ENCODE data around the gene MRPL10. TPM values are rescaled to one million over a fixed set of nuclear protein-coding genes. Genes with fewer than 3 reads are reported as not detected.

Gene MRPL10
- total RNA-seq, 2 donors from 2014 or later = 56.3 to 65.3 TPM

GRCh38 chr17:47879028-47879585 is 47.8 kb upstream of the MRPL10 start:
- H3K27ac Mint-ChIP-seq = no peak overlapping the region
- no peak overlapping the region for H3K4me3 ChIP-seq (ENCODE audit: low read length)
- H3K4me3 Mint-ChIP-seq = no peak overlapping the region
- H3K9ac ChIP-seq (ENCODE audit: extremely low read depth, low read length, poor library complexity, severe bottlenecking) = no peak overlapping the region
- H3K27me3 ChIP-seq (ENCODE audit: control insufficient read depth, insufficient read depth, low read length, poor library complexity, severe bottlenecking) = no peaks in the 10 kb centered on the region
- no peaks in the 10 kb centered on the region for H3K9me3 Mint-ChIP-seq
- 81% methylated on average over 2 of the region's 2 CpGs; no CpG with 5 or more reads in 1 of the 2 experiments for WGBS, 2 experiments (ENCODE audit: insufficient coverage in 1 of 2, insufficient read length in 1 of 2)
- H3K4me1 ChIP-seq (ENCODE audit: control insufficient read depth, insufficient read depth, low read length) = no peaks in the 10 kb centered on the region
- peaks cover 28% of the 10 kb centered on the region for H3K27me3 Mint-ChIP-seq (ENCODE audit: insufficient read depth)
- H3K36me3 ChIP-seq (ENCODE audit: control insufficient read depth, insufficient read depth, low read length) = no peaks in the 10 kb centered on the region
- peaks cover 24% of the 10 kb centered on the region for H3K4me1 Mint-ChIP-seq
- TF ChIP-seq CTCF (conservative IDR thresholded peaks at IDR 0.05) = no peak
- H3K9me3 ChIP-seq (ENCODE audit: control insufficient read depth, low read length) = no peaks in the 10 kb centered on the region
- no peak for DNase-seq
- H3K27ac ChIP-seq (ENCODE audit: low read depth, low read length) = no peak overlapping the region
- H3K36me3 Mint-ChIP-seq (ENCODE audit: low read depth) = no peaks in the 10 kb centered on the region

- H3K27ac ChIP-seq (ENCODE audit: low read depth, low read length) = no peak overlapping the region
- 76 to 82% methylated on average over 6 to 10 of the region's 10 CpGs for WGBS, 2 experiments (ENCODE audit: insufficient coverage in 1 of 2, insufficient read length in 1 of 2)
- Mint-ChIP-seq H3K4me1 (peaks cover 25% of the 10 kb centered on the region), H3K36me3 (ENCODE audit: low read depth) (no peaks in the 10 kb centered on the region), H3K9me3 (no peaks in the 10 kb centered on the region), H3K27me3 (ENCODE audit: insufficient read depth) (peaks cover 29% of the 10 kb centered on the region), H3K27ac (no peak overlapping the region), H3K4me3 (no peak overlapping the region)
- no peaks in the 10 kb centered on the region for H3K27me3 ChIP-seq (ENCODE audit: control insufficient read depth, insufficient read depth, low read length, poor library complexity, severe bottlenecking)
- DNase-seq = no peak
- H3K4me3 ChIP-seq (ENCODE audit: low read length) = no peak overlapping the region
- TF ChIP-seq CTCF (conservative IDR thresholded peaks at IDR 0.05) = no peak
- no peak overlapping the region for H3K9ac ChIP-seq (ENCODE audit: extremely low read depth, low read length, poor library complexity, severe bottlenecking)
- no peaks in the 10 kb centered on the region for H3K36me3 ChIP-seq (ENCODE audit: control insufficient read depth, insufficient read depth, low read length)
- no peaks in the 10 kb centered on the region for H3K9me3 ChIP-seq (ENCODE audit: control insufficient read depth, low read length)
- no peaks in the 10 kb centered on the region for H3K4me1 ChIP-seq (ENCODE audit: control insufficient read depth, insufficient read depth, low read length)
Measured at GRCh38 chr17:47878203-47879027, 47.1 kb upstream of the MRPL10 start.

- no peak overlapping the region for H3K9ac ChIP-seq (ENCODE audit: extremely low read depth, low read length, poor library complexity, severe bottlenecking)
- DNase-seq = no peak
- Mint-ChIP-seq H3K27ac (no peak overlapping the region), H3K36me3 (ENCODE audit: low read depth) (no peaks in the 10 kb centered on the region), H3K4me3 (no peak overlapping the region), H3K4me1 (peaks cover 32% of the 10 kb centered on the region), H3K27me3 (ENCODE audit: insufficient read depth) (peaks cover 26% of the 10 kb centered on the region), H3K9me3 (no peaks in the 10 kb centered on the region)
- peaks cover 5% of the 10 kb centered on the region for H3K4me1 ChIP-seq (ENCODE audit: control insufficient read depth, insufficient read depth, low read length)
- WGBS, 2 experiments (ENCODE audit: insufficient coverage in 1 of 2, insufficient read length in 1 of 2) = 79 to 100% methylated on average over 1 to 9 of the region's 9 CpGs
- no peak overlapping the region for H3K4me3 ChIP-seq (ENCODE audit: low read length)
- no peaks in the 10 kb centered on the region for H3K36me3 ChIP-seq (ENCODE audit: control insufficient read depth, insufficient read depth, low read length)
- no peaks in the 10 kb centered on the region for H3K27me3 ChIP-seq (ENCODE audit: control insufficient read depth, insufficient read depth, low read length, poor library complexity, severe bottlenecking)
- TF ChIP-seq CTCF (conservative IDR thresholded peaks at IDR 0.05) = no peak
- H3K27ac ChIP-seq (ENCODE audit: low read depth, low read length) = no peak overlapping the region
- no peaks in the 10 kb centered on the region for H3K9me3 ChIP-seq (ENCODE audit: control insufficient read depth, low read length)
Measured at GRCh38 chr17:47877368-47878034, 46.2 kb upstream of the MRPL10 start.
